ENCODE data around the gene PNPLA5.
"Not testable (repeated sequence)": the region's sequence is repeated elsewhere in the genome, so short reads cannot be mapped to it uniquely, and the experiment has no call there.

Gene PNPLA5

DNA sequence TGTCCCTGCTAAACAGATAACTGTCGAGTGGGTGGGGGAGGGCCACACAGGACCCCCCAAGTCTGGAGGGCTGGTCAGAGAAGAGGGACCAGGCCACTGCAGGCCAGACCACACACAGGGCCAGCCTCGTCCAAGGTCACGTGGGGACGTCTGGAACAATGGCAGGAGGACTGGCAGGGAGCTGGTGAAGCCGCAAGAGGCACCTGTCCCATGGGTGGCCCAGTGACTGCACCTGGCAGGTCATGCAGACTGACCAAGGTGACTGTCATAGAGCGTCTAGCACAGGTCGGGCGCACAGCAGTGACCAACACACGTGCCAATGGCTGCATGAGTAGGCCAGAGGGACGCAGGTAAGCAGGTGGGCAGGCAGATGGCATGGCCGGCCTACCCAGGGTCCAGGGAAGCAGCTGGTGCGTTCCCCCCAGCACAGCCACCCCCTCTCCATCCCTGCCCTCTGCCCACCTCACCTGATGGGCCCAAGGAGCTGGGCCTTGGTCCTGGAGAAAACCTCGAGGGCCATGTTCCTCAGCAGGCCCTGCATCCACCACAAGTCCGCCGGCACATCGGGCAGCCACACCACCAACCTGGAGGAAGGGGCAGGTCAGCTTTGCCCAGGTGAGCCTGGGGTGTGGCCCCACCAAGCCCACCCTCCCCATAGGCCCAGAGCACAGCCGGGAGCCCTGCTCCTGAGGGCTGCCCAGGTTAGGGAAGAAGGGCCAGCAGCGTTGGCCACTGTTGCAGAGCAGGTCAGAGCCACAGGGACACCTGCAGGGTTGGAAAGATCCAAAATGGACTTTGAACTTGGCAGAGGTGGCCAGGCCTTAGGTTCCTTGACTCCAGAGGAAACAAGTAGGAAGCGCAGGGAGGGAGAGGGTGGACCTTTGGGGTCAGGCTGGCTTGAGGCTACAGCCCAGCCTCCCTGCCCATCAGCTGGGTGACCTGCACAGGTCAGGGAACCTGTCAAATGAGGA is 10.4 kb downstream of the PNPLA5 start:
- no peak for DNase-seq (ENCODE audit: low read depth)

DNA sequence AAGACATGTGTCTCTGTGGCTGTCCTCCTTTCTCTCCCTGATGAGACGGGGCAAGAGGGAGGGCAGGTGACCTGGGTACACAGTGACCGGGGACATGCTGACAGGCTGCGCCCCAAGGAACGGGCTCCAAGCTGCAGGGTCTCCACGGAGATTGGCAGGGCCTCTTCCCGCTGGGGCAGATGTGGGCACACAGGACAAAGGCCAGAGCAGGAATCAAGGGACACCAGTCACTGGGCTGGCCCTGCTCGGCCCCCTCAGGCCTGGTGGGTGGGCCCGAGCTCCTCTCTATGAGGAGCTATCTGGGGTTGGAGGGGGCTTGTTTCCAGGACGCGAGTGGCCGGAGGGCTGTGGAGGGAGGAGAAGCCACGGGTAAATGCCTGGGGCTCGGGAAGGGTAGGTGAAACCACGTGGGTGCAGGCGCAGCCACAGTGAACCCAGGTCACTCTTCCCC is 11.2 kb downstream of the PNPLA5 start:
- no peak for DNase-seq (ENCODE audit: low read depth)

DNA sequence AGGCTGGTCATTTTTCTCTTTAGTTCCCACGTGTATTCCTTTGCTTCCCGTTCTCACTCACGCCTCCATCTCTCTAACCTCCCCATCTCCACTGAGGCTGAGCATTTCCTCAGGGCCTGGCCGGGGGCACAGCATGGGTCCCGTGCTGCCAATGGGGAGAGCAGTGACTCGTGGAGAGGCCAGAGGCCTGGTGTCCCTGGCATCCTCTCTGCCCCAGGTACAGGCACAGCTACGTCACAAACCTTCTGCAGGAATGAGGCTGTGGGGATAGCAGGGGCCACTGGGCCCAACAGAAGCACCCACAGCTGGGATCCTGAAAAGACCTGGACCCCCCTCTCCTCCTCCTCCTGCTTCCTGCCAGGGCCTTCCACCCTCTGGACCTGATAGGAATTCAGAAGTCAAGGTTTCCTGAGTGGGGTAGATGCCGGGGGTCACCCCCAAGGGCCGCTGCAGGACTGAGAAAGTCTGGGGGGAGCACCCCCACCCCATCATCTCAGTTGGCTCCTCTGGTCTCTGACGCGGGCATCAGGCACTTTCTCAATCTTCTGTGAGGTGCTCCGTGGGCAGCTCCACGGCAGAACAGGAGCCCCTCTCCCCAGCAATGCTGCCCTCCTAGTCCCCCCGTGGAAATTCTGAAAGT is 11.8 kb downstream of the PNPLA5 start:
- no peak for DNase-seq (ENCODE audit: low read depth)

DNA sequence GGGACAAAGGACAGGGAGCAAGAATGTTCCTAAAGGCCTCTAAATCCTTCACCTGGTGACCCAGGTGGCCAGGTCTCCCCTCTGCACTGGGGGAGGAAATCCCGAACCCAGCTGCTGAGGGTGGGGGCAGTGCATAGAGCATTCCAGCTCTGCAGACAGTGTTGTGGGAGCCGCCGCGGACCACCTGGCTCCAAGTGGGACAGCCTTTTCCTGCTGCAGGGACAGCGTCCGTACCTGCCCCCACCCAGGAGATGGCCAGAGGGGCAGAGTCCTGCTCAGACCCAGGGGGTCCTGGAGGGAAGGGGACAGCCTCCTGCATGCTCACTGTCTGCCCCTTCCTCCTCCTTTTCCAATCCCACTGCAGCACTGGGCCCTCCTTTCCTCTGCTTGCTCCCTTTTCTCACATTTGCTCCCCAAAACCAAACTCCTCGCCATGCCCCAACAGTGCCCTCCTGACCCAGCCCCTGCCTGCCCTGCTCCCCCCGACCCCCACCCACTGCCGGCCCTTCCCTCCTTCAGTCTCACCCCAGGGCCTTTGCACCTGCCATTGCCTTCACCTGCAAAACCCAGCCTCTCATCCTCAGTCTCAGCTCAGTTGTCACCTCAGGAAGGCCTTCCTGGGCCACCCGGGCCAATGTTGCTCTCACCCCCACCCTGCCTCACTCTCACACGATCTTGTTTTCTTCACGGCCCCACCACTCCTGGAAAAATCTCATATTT is 12.8 kb downstream of the PNPLA5 start:
- no peak for DNase-seq (ENCODE audit: low read depth)

DNA sequence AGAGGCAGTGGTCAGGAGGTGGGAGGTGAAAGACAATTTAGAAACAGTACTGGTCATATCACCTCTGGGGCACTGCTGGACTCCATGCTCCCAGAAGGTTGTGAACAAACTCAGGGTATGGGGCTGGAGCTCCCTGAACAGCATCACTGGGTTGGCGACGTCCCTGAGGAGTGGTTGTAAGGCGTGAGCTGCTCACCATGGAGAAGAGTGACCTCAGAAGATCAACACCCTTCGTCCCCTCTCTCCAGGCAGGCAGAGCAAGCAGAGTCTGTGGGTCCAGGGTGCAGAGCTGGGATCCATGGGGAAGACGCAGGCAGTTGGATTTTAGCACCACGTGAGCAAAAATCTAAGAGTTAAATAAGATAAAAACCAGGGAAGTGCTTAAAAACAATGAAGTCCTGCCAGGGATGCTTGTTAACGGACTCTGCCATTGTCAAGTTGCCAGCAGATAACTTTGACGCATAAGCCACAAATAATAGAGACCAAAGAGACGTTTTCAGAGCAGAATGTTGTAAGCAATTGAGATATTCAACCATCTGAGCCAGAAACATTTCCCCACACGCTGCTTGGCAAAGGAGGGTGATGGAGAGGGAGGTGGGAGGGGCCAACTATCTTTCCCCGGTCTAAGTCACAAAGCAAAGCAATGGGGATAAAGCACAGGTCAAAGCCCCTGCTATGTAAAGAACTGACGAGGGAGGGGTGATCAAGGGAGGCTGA is 13.6 kb downstream of the PNPLA5 start:
- DNase-seq (ENCODE audit: low read depth) = no peak

DNA sequence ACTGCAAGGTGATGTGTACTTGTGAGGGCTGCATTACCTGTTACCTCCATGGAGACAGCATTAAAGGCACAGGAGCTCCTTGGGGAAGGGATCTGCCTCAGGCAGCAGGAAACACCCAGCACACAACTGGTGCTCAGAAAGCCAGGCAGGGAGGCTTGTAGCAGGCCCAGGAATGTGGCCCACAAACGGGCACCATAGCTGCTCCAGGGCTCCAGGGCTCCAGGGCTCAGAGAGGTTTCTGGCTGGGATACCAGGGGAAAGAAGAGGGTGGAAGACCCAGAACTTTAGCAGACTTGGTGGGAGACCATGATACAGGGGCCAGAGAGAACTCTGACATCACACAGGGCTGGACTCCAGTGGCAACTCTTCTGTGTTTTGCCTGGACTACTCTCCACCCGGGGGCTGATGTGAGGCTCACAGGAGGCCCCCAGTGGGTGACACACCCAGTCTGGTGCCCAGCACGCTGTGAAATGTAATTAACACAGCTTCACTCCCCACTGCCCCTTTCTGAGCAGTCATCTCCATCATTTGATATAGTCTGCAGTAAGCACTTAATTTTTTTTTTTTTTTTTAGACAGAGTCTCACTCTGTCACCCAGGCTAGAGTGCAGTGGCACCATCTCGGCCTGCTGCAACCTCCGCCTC is 14.8 kb downstream of the PNPLA5 start:
- no peak for DNase-seq (ENCODE audit: low read depth)

DNA sequence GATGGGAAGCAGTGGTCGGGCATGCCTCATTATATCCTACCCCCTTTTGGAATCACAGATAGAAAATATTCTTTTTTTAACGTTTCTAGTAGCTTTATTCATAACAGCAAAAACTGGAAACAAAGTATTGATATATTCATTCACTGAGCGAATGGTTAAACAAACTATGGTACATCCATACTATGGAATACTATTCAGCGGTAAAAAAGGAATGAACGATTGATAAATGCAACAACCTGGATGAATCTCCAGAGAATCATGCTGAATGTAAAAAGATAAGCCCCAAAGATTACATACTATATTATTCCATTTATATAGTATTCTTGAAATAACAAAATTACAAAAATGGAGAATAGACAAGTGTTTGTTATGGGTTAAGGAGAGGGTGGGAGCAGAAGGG is 22.0 kb downstream of the PNPLA5 start:
- DNase-seq (ENCODE audit: low read depth) = no peak

DNA sequence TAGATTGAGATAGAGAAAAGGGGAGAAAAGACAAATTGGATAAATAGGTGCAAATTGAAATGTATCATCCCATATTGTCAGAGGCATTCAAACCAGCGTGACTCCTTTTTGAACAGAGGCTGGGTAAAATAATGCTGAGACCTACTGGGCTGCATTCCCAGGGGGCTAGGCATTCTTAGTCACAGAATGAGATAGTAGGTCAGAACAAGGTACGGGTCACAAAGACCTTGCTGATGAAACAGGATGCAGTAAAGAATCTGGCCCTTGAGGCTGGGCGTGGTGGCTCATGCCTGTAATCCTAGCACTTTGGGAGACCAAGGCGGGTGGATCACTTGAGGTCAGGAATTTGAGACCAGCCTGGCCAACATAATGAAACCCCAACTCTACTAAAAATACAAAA is 22.8 kb downstream of the PNPLA5 start:
- not testable (repeated sequence) for DNase-seq (ENCODE audit: low read depth)

DNA sequence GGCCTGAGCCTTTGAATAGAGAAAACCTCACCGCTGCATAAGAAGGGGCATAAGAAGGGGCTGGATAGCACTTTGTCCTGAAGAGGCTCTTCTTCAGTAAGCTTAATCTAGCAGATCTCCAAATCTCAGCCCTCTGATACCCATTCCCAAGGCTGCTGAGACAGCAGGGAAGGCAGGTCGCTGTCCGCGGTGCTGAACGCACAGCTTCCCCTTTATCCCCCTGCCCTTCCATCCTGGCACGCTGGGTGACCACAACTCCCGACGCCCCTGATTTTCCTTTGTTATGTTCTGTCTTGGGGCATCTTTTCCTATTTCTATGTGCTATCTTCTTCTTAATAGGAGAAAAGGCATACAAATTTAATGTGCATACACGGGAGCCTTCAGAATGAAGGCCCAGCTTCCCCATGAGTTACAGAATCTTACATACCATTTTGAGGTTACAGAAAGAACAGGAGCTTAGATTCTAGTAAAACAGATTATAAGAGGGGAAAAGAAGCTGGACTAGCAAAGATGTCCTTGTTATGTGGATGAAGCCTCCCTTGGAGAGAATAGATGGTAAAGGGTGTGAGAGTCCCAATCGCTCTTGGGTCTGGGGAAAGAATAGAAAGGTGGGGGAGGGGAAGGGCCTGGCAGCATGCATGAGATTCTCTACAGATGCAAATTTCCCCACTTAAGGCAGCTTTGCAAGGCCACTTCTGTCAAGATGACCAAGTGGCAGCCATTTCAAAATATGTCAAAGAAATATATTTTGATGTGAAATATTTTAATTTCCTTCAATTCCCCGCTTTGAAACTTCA is 23.8 kb downstream of the PNPLA5 start:
- DNase-seq (ENCODE audit: low read depth) = peak; percentile 31

DNA sequence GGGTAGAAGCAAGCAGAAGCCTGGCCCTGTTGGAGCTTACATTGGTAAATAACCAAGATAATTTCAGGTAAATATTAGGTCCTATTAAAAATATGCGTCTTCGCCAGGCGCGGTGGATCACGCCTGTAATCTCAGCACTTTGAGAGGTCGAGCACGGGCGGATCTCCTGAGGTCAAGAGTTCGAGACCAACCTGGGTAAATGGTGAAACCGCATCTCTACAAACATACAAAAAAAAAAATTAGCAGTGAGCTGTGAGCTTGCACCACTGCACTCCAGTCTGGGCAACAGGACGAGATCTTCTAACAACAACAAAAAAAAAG is 29.0 kb downstream of the PNPLA5 start:
- DNase-seq (ENCODE audit: low read depth) = no peak

DNA sequence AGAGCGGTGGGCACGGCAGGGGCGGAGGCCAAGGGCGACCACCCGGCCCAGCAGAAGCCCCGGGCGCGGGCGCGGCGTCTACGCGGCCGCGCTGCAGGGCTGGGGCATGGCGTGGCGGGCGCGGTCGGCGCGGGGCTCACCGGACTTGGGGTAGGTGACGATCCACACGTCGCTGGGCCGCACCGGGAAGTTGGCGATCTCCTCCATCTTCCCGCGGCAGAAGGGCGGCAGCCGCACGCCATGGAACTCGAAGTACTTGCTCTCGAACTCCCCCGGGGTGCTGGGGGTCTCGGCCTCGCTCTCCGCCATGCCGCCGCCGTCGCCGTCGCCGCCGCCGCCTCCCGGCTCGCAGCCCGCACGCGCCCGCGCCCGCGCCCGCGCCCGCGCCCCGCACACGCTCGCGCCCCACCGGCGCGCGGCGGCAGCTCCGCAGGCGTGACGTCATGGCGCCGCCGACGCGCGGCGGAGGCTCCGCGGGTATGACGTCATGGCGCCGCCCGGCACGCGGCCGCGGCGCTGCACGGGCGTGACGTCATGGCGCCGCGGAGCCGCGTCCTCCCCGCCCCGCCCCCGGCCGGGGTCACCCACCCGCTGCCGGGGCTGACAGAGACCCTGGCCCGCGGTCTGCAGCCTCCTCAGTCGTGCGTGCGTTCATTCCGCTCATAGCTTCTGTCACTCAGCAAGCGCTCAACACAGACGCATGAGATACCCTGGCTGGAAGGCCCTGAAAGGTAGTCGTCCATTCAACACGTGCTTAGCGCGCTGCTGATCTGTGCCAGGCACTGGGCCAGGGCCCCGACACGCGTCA is 29.5 kb downstream of the PNPLA5 start, which contains the start of gene SULT4A1:
Gene SULT4A1, minus strand, starts transcription at position 440 of the 808 bp plus-strand sequence. Its CDS starts 131 bp downstream, at position 309.
- DNase-seq (ENCODE audit: low read depth) = no peak

DNA sequence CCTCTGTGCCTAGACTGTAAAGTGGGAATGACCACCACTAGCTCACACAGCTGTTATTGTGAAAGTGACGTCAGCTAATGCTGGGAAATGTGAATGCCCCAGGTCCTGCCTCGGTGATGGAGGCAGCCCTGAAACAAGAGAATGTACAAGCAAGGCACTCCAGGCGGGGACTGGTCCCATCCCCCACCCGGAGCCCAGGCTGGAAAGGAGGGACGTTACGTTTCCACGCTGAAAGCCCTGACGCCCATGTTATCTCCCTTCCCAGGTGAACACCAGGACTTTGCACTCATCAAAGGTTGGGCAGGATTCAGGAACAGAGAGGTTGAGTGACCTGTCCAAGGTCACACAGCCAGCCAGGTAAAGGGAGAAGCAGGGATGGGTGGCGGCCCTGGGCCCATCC is 30.3 kb downstream of the PNPLA5 start:
- no peak for DNase-seq (ENCODE audit: low read depth)

DNA sequence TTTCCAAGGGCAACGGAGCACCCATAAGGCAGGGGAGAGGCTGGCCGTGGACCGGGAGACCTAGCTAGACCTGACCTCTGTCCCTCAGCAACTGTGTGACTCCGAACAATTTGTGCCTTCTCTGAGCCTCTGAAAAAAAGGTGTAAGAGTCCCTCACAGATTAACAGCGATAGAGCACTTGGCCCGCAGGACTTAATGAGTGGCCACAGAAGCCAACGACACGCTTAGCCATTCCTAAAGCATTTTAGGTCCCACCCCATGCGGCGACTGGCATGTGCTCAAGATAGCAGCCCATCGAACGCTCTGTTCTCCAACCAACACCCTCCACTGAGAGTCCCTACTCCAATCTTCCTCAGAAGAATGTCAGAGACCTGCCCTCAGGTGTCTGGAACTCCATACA is 31.0 kb downstream of the PNPLA5 start:
- no peak for DNase-seq (ENCODE audit: low read depth)

DNA sequence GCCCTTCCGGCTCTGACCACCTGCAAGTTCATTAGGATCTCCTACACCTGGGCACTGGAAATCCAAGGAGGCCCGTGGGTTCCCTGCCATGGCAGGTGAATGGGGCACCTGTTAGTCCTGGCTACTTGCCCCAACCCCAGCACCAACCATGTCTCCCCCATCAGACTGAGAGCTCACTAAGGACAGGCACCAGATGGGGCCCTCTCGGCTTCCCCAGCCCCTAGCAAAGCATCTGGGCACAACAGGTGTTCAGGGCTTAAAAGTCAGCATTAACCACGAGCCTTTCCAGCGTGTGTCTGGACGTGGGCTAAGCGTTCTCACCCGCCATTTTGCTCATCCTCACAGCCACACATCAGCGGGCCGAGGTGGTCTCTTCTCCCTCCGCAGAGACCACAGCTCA is 31.7 kb downstream of the PNPLA5 start:
- no peak for DNase-seq (ENCODE audit: low read depth)

DNA sequence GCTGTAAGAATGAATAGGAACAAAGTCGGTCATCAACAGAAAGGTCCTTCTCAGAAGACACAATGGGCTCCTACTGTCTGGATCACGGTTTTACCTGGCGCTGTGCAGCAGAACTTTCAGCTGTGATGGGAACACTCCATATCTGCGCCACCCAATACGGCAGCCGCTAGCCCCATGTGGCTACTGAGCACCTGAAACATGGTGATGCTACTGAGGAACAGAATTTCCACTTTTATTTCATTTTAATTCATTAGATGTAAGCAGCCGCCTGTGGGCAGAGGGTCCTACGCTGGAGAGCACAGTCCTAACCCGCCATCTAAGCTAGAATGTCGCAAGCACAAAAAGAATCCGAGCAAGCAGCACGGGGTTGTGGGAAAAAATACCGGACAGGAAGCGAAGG is 32.2 kb downstream of the PNPLA5 start:
- DNase-seq (ENCODE audit: low read depth) = no peak

DNA sequence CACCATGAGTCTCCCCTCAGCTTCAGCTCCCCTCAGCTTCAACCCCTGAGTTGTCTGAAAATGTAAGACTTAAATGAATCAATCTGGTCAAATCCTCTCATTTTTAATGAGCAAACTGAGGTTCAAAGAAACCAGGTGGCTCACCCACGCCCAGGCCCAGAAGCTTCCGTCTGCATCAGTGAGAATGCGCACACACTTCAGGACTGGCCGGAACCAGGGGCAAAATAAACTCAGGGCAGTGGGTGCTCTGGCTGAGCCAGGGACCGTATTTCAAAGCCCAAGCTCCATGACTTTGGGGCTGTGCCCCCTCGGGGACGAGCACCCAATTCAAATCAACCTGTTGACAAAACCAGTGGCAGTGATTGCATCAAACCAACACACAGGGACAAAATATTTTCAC is 32.6 kb downstream of the PNPLA5 start:
- DNase-seq (ENCODE audit: low read depth) = no peak

DNA sequence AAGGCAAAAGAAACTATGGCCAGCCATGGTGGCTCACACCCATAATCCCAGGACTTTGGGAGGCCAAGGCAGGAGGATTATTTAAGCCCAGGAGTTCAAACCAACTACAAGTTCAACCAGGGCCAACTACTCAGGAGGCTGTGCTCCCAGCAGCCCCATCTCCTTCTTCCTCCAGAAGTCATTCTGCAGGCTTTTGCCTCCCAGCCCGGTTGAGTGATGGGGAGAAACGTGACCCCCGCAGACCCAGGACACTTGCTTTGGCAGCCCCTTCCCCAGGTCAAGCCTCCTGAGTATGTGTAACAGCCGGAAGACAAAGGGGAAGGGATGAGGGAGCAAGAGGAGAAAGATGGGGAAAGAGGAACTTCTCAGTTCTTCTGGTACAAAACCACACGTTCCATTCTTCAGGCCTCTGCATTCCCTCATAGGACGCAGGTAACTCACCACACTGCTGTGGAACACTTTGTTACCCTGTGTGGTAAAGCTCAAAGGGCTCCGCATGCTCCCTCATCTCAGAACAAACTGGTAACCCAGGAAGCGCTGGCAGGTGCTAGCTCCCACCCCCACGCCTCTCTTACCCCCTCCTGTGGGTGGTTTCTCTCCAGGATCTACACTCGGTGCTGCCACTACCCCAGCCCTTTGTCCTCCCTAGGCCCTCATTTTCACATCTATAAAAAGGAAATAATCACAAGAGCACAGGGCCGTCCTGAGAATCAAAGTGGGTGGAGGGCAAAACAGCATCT is 33.5 kb downstream of the PNPLA5 start:
- no peak for DNase-seq (ENCODE audit: low read depth)

DNA sequence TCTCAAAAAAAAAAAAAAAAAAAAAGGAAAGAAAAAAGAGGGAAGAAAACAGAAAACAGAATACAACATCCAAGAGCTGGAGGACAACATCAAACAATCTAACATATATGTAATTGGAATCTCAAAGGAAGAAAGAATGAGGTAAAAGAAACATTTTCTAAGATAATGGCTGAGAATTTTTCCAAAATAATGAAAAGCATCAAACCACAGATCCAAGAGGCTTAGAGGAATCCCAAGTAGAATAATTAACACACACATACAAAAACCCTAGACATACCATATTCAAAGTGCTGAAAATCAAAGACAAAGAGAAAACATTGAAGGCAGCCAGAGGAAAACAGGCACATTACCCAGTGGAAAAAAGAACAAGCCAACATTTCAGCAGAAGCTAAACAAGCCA is 34.4 kb downstream of the PNPLA5 start:
- no peak for DNase-seq (ENCODE audit: low read depth)

DNA sequence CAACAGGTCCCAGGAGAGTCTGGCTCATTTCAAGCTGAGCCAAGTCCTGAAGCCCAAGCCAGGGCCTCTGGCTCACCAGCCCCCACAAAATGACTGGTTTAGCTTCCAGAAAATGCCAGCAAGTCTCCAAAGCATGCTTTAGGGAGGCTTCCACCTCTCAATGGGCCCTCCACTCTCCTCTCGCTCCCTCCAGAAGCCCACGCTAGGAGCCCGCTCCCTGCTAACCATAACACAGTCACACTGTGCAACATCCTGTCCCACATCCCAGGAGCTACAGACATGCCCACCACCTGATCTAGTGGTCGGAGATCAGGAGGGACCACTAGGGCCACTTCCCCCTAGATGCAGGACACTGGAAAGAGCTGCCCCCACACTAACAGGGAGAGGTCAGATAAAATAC is 36.4 kb downstream of the PNPLA5 start:
- no peak for DNase-seq (ENCODE audit: low read depth)

Measured in CMK (cell line).